ENCODE results near the gene HBA1. TPM values are rescaled to one million over a fixed set of nuclear protein-coding genes. Genes with fewer than 3 reads are reported as not detected.

The HBA1 gene
- total and polyA plus RNA-seq, 7 experiments from 2014 or later: 1.1 to 33.5 (median 2.2) TPM; not detected in 4

DNA sequence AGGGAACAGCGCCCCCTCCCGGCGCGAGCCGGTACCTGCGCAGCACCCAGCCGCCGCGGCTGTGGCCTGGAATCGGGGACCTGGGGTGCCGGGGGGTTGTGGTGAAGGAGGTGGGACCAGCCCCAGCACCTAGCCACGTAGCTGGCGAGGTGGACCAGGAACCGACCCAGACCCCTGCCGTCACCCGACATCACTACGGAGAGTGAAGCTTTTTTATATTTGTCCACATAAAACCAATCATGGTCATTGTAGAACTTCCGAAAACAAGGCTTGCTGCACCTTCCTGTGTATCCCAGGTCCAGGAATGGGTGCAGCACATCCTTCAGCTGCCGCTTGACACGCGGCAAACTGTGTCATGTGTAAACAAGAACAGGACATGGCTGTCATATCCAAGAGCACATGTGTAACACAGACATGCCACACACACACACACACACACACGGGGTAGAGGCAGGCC, 5.1 kb downstream of the HBA1 start:
- Histone ChIP-seq H3K9me3 (ENCODE audit: control insufficient read depth in 2 of 3, low read length in 3 of 3) (no peaks in the 10 kb centered on the region), H3K4me3 (ENCODE audit: low read length) (no peak overlapping the region), H3K36me3 (ENCODE audit: control insufficient read depth in 2 of 3, insufficient read depth in 3 of 3, low read length in 3 of 3) (no peaks in the 10 kb centered on the region), H3K27me3 (ENCODE audit: control insufficient read depth in 2 of 2, insufficient read depth in 2 of 2, low read length in 2 of 2) (peaks cover 20 to 23% of the 10 kb centered on the region in 2 donors), H3K4me1 (ENCODE audit: control insufficient read depth in 2 of 2, insufficient read depth in 2 of 2, low read length in 2 of 2) (peaks cover 3 to 9% of the 10 kb centered on the region in 2 donors), H3K27ac (ENCODE audit: low read depth, low read length) (no peak overlapping the region)
- Mint-ChIP-seq H3K4me3 (peak overlapping the region in 3 of 10 donors; percentile 6 to 51 (median 18)), H3K9me3 (peaks cover 0 to 1% (median 0%) of the 10 kb centered on the region in 11 donors), H3K4me1 (peaks cover 0 to 9% (median 4%) of the 10 kb centered on the region in 7 donors), H3K36me3 (peaks cover 0 to 5% (median 0%) of the 10 kb centered on the region in 5 donors), H3K27ac (peak overlapping the region in 2 of 9 donors; percentile 41 to 75), H3K27me3 (peaks cover 13 to 32% (median 19%) of the 10 kb centered on the region in 5 donors)
- intact Hi-C loops (cut with micrococcal nuclease): loop anchor here (1.0 to 2.0 kb wide), 9 partner anchors 27 to 181 kb away; partner anchors contain the start of genes AXIN1 (in 1 of the 2) and NPRL3 (in 1 of the 2)
- DNase-seq (peak in 1 of 9 donors; percentile 91), ATAC-seq (no peak)
- ChIA-PET CTCF (interaction anchor here (1.0 to 2.1 kb wide), 7 partner anchors 11 to 116 kb away, joined by 3 to 9 read pairs (median 6); no protein-coding TSS in a partner anchor), POLR2A (interaction anchor here (0.6 to 1.1 kb wide), 3 partner anchors 44 to 1659 kb away, joined by 3 to 4 read pairs (median 4); no protein-coding TSS in a partner anchor)

DNA sequence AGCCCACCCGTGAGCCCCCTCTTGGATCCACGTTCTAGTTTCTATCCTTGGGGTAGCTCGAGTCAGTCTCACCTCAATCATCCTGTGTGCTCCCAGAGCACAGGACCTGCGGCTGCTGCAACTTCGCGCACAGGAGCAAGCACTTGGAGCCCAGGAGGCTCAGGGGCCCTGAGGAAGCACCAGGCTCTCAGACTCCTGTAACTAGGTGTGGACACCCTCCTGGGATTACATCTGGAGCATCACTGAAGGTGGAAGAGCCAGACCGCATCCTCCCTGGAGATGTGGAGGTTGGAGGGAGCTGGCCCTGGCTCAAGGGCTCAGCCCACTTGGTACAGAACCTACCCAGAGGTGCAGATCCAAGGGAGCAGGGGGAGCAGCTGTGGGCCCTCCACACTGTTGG, 6.5 kb downstream of the HBA1 start:
- Histone ChIP-seq H3K27ac (ENCODE audit: low read depth, low read length) (no peak overlapping the region), H3K27me3 (ENCODE audit: control insufficient read depth in 2 of 2, insufficient read depth in 2 of 2, low read length in 2 of 2) (peaks cover 14 to 15% of the 10 kb centered on the region in 2 donors), H3K9me3 (ENCODE audit: control insufficient read depth in 2 of 3, low read length in 3 of 3) (no peaks in the 10 kb centered on the region), H3K4me1 (ENCODE audit: control insufficient read depth in 2 of 2, insufficient read depth in 2 of 2, low read length in 2 of 2) (peaks cover 3 to 9% of the 10 kb centered on the region in 2 donors), H3K4me3 (ENCODE audit: low read length) (no peak overlapping the region), H3K36me3 (ENCODE audit: control insufficient read depth in 2 of 3, insufficient read depth in 3 of 3, low read length in 3 of 3) (peaks cover 0 to 10% (median 0%) of the 10 kb centered on the region in 3 experiments)
- ChIA-PET POLR2A (no interaction called here), CTCF (interaction anchor here (1.6 to 2.1 kb wide), 2 partner anchors 45 to 117 kb away, joined by 4 to 6 read pairs; no protein-coding TSS in a partner anchor)
- no peak for DNase-seq
- ATAC-seq: no peak
- Mint-ChIP-seq H3K4me1 (peaks cover 0 to 7% (median 4%) of the 10 kb centered on the region in 7 donors), H3K27me3 (peaks cover 6 to 22% (median 12%) of the 10 kb centered on the region in 5 donors), H3K9me3 (peaks cover 0 to 1% (median 0%) of the 10 kb centered on the region in 11 donors), H3K4me3 (peak overlapping the region in 1 of 10 donors; percentile 25), H3K36me3 (peaks cover 0 to 5% (median 0%) of the 10 kb centered on the region in 5 donors), H3K27ac (peak overlapping the region in 1 of 9 donors; percentile 33)
- intact Hi-C loops (cut with micrococcal nuclease): no loop called here

- no peak for ATAC-seq
- Mint-ChIP-seq H3K27me3 (peaks cover 0 to 2% (median 0%) of the 10 kb centered on the region in 5 donors), H3K4me3 (no peak overlapping the region), H3K27ac (no peak overlapping the region), H3K4me1 (peaks cover 4 to 11% (median 8%) of the 10 kb centered on the region in 7 donors), H3K9me3 (peaks cover 0 to 1% (median 0%) of the 10 kb centered on the region in 11 donors), H3K36me3 (peaks cover 0 to 13% (median 7%) of the 10 kb centered on the region in 5 donors)
- no peak overlapping the region for H3K27ac ChIP-seq (ENCODE audit: low read depth, low read length)
- POLR2A ChIA-PET: no interaction called here
- peaks cover 3 to 11% of the 10 kb centered on the region in 2 donors for H3K4me1 ChIP-seq (ENCODE audit: control insufficient read depth in 2 of 2, insufficient read depth in 2 of 2, low read length in 2 of 2)
- H3K9me3 ChIP-seq (ENCODE audit: control insufficient read depth in 2 of 3, low read length in 3 of 3): no peaks in the 10 kb centered on the region
- intact Hi-C loops (cut with micrococcal nuclease): no loop called here
- CTCF ChIA-PET: no interaction called here
- no peak for DNase-seq
- no peak overlapping the region for H3K4me3 ChIP-seq (ENCODE audit: low read length)
- H3K27me3 ChIP-seq (ENCODE audit: control insufficient read depth in 2 of 2, insufficient read depth in 2 of 2, low read length in 2 of 2): no peaks in the 10 kb centered on the region
- peaks cover 0 to 29% (median 4%) of the 10 kb centered on the region in 3 experiments for H3K36me3 ChIP-seq (ENCODE audit: control insufficient read depth in 2 of 3, insufficient read depth in 3 of 3, low read length in 3 of 3)
Observed at GRCh38 chr16:185213-185612, 8.7 kb downstream of the HBA1 start.

DNA sequence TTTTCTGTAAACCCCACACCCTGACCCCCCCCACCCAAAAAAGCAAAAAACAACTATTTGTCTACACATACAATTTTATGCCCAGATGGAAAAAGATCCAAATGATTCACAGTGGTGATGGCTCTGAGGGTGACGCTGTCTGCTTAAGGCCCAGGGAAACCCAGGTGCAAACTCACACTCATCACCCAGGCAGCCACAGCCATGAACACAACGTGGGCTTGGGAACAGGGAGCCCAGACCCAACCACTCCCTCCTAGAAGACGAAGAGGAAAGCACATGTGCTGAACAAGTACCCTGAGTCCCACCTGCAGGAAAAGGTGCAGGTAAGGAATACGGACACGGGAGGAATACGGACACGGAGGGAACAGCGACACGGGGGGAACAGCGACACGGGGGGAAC, 9.2 kb downstream of the HBA1 start:
- Histone ChIP-seq H3K27me3 (ENCODE audit: control insufficient read depth in 2 of 2, insufficient read depth in 2 of 2, low read length in 2 of 2) (no peaks in the 10 kb centered on the region), H3K27ac (ENCODE audit: low read depth, low read length) (no peak overlapping the region), H3K36me3 (ENCODE audit: control insufficient read depth in 2 of 3, insufficient read depth in 3 of 3, low read length in 3 of 3) (peaks cover 0 to 34% (median 9%) of the 10 kb centered on the region in 3 experiments), H3K9me3 (ENCODE audit: control insufficient read depth in 2 of 3, low read length in 3 of 3) (no peaks in the 10 kb centered on the region), H3K4me1 (ENCODE audit: control insufficient read depth in 2 of 2, insufficient read depth in 2 of 2, low read length in 2 of 2) (peaks cover 3 to 11% of the 10 kb centered on the region in 2 donors), H3K4me3 (ENCODE audit: low read length) (no peak overlapping the region)
- intact Hi-C loops (cut with micrococcal nuclease): no loop called here
- ATAC-seq: no peak
- Mint-ChIP-seq H3K4me3 (no peak overlapping the region), H3K9me3 (peaks cover 0 to 1% (median 0%) of the 10 kb centered on the region in 11 donors), H3K4me1 (peaks cover 4 to 11% (median 8%) of the 10 kb centered on the region in 7 donors), H3K27ac (no peak overlapping the region), H3K27me3 (peaks cover 0 to 2% (median 0%) of the 10 kb centered on the region in 5 donors), H3K36me3 (peaks cover 0 to 17% (median 8%) of the 10 kb centered on the region in 5 donors)
- ChIA-PET CTCF (no interaction called here), POLR2A (no interaction called here)
- DNase-seq: no peak

DNA sequence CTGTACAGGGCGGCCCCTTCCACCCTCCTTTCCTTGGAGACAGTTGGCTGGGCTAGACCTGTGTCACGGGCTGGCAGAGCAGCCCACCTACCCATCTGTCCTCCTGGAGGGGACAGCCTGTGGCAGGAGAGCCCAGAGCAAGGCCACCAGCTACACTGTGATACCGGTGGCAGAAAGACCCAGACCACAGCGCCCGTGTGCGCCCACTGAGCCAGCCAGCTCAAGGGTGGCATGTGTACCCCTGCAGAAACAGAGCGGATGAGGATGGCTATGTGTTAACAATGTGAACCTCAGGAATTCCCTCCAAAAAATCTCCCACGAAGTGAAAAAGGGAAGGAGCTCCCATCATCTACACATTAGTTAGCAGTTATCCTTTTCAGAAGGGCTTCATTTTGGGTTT, 10.8 kb downstream of the HBA1 start:
- Histone ChIP-seq H3K27me3 (ENCODE audit: control insufficient read depth in 2 of 2, insufficient read depth in 2 of 2, low read length in 2 of 2) (no peaks in the 10 kb centered on the region), H3K9me3 (ENCODE audit: control insufficient read depth in 2 of 3, low read length in 3 of 3) (no peaks in the 10 kb centered on the region), H3K27ac (ENCODE audit: low read depth, low read length) (no peak overlapping the region), H3K36me3 (ENCODE audit: control insufficient read depth in 2 of 3, insufficient read depth in 3 of 3, low read length in 3 of 3) (peaks cover 0 to 50% (median 15%) of the 10 kb centered on the region in 3 experiments), H3K4me1 (ENCODE audit: control insufficient read depth in 2 of 2, insufficient read depth in 2 of 2, low read length in 2 of 2) (peaks cover 0 to 6% of the 10 kb centered on the region in 2 donors), H3K4me3 (ENCODE audit: low read length) (no peak overlapping the region)
- Mint-ChIP-seq H3K27me3 (no peaks in the 10 kb centered on the region), H3K4me1 (peaks cover 4 to 15% (median 8%) of the 10 kb centered on the region in 7 donors), H3K4me3 (no peak overlapping the region), H3K27ac (no peak overlapping the region), H3K36me3 (peaks cover 0 to 28% (median 16%) of the 10 kb centered on the region in 5 donors), H3K9me3 (peaks cover 0 to 1% (median 0%) of the 10 kb centered on the region in 11 donors)
- DNase-seq (no peak), ATAC-seq (no peak)
- intact Hi-C loops (cut with micrococcal nuclease): no loop called here
- POLR2A ChIA-PET: no interaction called here
- CTCF ChIA-PET: no interaction called here

DNA sequence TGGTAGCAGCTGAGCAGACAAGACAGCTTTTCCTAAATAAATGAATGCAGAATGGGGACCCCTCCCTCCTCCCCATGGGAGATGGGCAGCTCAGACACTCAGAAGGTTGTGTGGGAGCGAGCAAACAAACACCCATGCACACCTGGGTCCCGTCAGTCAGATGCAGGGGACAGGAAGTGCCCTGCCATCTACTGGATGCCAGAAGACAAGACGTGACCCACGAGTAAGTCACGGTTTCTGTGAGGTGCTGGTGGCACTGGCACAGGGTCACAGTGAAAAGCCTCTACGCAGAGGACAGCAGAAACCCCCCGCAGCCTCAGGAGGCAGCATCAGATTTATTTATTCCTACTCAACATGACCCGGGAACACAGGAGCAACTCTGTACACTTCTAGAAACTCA, 12.2 kb downstream of the HBA1 start:
- CTCF ChIA-PET: interaction anchor here (0.7 to 1.0 kb wide), 3 partner anchors 33 to 123 kb away, joined by 3 to 4 read pairs (median 3); no protein-coding TSS in a partner anchor
- Histone ChIP-seq H3K4me1 (ENCODE audit: control insufficient read depth in 2 of 2, insufficient read depth in 2 of 2, low read length in 2 of 2) (peaks cover 0 to 6% of the 10 kb centered on the region in 2 donors), H3K27ac (ENCODE audit: low read depth, low read length) (no peak overlapping the region), H3K4me3 (ENCODE audit: low read length) (no peak overlapping the region), H3K9me3 (ENCODE audit: control insufficient read depth in 2 of 3, low read length in 3 of 3) (no peaks in the 10 kb centered on the region), H3K36me3 (ENCODE audit: control insufficient read depth in 2 of 3, insufficient read depth in 3 of 3, low read length in 3 of 3) (peaks cover 0 to 64% (median 15%) of the 10 kb centered on the region in 3 experiments), H3K27me3 (ENCODE audit: control insufficient read depth in 2 of 2, insufficient read depth in 2 of 2, low read length in 2 of 2) (no peaks in the 10 kb centered on the region)
- H3K27ac Mint-ChIP-seq: peak overlapping the region in 8 of 9 donors; percentile 4 to 80 (median 66)
- ATAC-seq (peak; percentile 80), DNase-seq (peak in 6 of 9 donors; percentile 21 to 52 (median 30))
- POLR2A ChIA-PET: interaction anchor here (0.8 kb wide), 1 partner anchor 18 kb away, joined by 3 read pairs; no protein-coding TSS in a partner anchor
- H3K27me3 Mint-ChIP-seq: no peaks in the 10 kb centered on the region
- intact Hi-C loops (cut with micrococcal nuclease): no loop called here
- peaks cover 4 to 15% (median 8%) of the 10 kb centered on the region in 7 donors for H3K4me1 Mint-ChIP-seq
- no peaks in the 10 kb centered on the region for H3K9me3 Mint-ChIP-seq
- H3K36me3 Mint-ChIP-seq: peaks cover 4 to 32% (median 18%) of the 10 kb centered on the region in 5 donors
- H3K4me3 Mint-ChIP-seq: no peak overlapping the region
